DMS 273 treated with DMSO at 0.1 percent for 48 hours (cell line): ENCODE measurements around the gene ZFYVE28.

ENCODE experiments used
- DNase-seq: peaks from one replicate; lab custom pipeline; 2025; lab: John Stamatoyannopoulos, UW

ZFYVE28 gene

GRCh38 chr4:2352171-2352570, 66.3 kb downstream of the ZFYVE28 start:
- no peak for DNase-seq

DNA sequence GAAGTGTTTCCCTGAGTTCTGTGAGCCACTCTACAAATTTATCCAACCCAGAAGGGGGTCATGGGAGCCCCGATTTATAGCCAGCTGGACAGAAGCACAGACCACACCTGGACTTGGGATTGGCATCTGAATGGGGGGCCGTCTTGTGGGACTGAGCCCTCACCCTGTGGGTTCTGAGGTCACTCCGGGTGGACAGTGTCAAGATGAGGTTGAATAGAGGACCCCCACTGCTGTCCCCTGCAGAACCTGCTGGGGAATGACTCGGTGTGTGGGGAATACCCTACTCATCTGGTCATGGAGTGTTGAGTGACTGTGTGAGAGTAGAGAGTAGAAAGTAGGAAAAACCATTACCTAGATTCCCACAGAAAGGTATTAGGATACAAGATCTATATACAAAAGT, 67.5 kb downstream of the ZFYVE28 start:
- DNase-seq: no peak

DNA sequence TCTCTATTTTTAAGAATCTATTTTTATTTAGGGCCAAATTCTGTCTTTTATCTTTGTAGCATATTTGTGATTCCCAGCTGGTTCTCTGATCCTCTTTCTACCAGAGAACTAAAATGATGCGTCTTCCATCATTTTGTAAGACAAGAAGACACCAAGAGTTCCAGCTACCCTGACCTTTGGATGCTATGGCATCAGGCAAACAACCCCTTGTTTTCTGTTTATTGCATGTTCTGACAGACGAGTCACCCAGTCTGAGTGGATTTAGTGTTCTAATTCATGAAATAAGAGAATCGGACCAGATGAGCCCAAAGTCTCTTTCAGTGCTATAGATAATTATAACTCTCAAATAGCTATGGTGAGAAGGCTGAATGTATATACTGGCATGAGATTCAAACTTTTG, 69.7 kb downstream of the ZFYVE28 start:
- DNase-seq: no peak

DNA sequence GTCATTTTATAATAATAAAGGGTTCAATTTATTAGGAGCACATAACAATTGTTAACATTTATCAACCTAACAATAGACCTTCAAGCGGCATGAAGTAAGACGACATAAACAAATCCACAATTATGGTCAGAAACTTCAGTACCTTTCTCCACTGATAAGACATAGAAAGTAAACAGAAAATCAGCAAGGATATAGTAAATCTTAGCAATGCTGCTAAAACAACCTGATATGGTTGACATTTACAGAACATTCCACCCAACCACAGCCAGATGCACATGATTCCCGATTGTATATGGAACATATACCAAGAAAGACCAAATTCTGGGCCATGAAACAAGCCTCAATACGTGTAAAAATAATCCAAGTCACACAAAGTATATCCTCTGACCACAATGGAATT, 71.3 kb downstream of the ZFYVE28 start:
- DNase-seq: no peak

- no peak for DNase-seq
Measured at GRCh38 chr4:2343476-2343875, 75.0 kb downstream of the ZFYVE28 start.

GRCh38 chr4:2341911-2342652, 76.4 kb downstream of the ZFYVE28 start:
- DNase-seq: no peak

GRCh38 chr4:2341261-2341841, 77.1 kb downstream of the ZFYVE28 start:
- no peak for DNase-seq

DNA sequence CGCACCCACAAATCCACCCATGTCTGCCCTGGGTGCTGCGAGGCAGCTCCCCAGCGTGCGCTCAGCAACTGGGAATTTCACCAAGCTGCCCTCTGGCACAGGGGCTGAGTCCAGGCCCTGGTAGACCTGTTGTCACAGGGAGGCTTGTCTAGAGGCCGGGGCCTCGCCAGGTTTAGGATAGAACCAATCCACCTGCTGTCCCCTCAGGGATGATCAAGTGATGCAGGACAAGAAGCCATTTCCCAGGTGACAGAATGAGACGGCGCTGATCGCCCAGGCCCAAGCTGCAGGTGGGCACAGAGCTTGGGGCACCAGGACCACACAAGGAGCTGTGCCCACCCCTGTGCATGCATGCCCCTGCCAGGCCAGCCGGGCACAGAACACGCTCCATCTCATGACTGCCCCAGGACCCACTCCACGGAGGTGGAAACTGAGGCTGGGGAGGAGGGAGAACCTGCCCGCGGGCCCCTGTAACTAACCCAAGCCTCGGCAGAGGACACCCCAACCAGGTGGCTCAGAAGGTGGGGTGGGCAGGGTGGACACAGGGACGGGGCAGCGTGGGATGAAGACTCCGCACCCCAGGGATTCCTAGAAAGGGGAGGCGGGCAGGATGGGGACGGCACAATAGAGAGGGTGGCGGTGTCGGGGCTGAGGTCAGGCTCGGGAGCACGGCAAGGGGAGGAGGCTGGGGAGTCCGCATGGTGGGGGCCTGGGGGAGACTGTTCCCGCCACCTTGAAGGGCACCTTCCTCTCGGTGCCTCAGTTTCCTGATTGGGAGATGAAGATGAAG, 78.0 kb downstream of the ZFYVE28 start:
- no peak for DNase-seq

DNA sequence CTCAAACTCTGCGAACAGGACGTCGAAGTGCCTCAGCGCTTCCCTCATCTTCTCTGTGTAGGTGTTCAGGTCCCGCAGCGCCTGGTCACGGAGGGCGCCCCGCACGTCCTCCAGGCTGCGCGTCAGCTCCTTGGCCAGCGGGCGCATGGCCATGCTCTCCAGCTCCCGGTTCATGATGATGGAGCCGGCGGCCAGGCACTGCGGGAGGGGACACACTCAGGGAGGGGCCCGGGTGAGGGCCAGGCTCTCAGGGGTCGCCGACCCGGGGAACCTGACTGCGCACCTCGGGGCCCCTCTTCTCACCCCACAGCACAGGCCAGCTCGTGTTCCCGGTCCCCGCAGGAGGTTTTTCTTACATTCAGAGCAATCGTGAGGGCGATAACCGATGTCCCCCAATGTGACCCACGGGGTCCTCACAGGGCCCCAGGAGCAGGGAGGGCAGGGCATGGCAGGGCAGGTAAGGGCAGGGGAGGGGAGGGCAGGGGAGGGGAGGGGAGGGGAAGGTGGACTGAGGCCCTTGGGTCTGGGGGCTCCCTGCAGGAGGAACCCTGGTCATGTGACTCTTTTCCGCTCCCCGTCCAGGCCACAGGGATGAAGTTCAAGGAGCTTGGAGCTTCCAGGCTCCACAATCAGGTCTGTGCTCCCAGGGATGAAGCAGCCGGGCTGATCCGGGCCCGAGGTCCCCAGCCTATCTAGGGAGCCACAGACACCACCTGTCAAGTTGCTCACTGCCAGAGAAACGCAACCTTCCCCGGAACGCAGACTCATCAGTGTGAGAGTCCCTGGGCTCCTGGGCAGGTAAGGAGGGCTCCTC, 78.8 kb downstream of the ZFYVE28 start:
- DNase-seq: no peak

DNA sequence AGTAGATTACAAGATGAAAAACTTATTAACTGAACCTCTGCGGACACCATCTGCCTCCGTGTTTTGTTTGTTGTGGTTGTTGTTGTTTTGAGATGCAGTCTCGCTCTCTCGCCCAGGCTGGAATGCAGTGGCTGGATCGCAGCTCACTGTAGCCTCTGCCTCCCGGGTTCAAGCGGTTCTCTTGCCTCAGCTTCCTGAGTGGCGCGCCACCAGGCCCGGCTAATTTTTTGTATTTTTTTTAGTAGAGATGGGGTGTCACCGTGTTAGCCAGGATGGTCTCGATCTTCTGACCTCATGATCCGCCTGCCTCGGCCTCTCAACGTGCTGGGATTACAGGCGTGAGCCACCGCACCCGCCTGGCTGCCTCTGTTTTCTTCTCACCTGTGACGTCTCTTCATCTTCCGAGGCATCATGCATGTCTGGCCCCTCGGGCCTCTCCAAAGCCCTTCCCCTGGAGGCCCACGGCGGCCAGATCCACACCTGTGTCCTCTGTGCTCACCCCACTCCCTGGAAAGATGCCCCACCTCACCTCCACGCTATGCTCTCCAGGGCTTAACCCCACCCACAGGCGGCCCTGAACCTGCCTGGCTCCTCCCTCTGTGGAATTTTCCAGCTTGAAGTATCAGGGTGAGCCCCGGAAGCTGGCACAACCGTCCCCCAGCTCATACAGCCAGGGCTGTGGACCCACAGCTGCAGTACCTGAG, 79.5 kb downstream of the ZFYVE28 start:
- no peak for DNase-seq

- DNase-seq: no peak
Measured at GRCh38 chr4:2337896-2338295, 80.5 kb downstream of the ZFYVE28 start.

GRCh38 chr4:2337131-2337723, 81.2 kb downstream of the ZFYVE28 start:
- no peak for DNase-seq

- DNase-seq: no peak
Measured at GRCh38 chr4:2336659-2337058, 81.8 kb downstream of the ZFYVE28 start.

DNA sequence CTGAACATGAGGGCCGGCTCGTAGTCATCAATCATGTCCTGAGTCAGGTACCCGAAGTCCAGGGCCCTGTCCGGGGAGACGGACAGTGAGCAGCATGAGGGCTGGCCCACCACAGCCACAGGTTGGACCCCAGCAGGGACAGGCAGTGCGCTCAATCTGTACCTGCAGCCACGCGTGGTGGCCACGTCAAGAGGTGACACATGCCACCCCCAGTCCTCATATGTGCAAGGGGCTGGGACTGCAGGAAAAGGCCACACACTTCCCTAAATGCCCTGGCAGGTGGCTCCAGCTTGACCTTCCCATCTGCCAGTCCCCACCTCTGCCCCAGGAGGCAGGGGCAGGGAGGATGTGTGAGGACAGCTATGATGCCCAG, 82.7 kb downstream of the ZFYVE28 start:
- DNase-seq: no peak

GRCh38 chr4:2334826-2335728, 83.4 kb downstream of the ZFYVE28 start:
- DNase-seq: no peak

- no peak for DNase-seq
Measured at GRCh38 chr4:2333916-2334644, 84.4 kb downstream of the ZFYVE28 start.

DNA sequence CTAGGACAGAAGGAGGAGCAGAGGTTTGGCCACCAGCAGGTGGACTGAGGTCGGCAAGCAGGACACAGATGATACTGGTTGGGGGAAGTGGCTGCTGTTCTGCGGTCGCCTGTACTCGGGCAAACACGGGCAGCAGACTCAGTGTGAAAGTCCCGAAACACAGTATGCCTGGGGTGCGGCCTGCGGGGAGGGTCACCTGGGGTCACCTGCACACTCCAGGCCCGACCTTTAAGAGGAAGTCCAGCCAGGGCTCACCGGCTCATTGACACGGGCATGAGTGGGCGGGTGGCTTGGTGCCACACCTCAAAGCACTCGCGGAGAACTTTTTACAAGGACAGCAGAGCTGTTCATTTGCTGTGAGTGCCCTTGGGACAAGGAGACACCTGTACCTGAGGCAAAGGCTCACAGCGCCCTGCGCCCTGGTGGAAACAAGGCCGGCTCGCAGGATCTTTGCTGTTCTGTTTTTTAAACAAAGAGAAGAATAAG, 85.0 kb downstream of the ZFYVE28 start:
- DNase-seq: no peak

DNA sequence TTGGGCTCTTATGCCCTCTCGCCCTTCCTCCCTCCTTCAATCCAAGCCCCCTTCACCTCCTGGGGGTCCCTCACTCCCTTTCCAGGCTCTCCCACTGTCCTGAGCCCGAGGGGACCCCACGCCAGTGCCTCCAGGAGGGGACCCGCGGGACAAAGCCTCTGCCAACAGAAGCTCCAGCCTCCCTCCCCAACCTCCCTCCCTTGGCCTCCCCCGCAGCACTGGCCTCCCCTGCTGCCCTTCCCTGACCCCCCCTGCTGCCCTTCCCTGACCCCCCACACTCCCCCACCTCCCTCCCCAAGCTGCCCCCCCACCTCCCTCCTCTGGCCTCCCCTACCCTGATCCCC, 85.5 kb downstream of the ZFYVE28 start:
- no peak for DNase-seq

DNA sequence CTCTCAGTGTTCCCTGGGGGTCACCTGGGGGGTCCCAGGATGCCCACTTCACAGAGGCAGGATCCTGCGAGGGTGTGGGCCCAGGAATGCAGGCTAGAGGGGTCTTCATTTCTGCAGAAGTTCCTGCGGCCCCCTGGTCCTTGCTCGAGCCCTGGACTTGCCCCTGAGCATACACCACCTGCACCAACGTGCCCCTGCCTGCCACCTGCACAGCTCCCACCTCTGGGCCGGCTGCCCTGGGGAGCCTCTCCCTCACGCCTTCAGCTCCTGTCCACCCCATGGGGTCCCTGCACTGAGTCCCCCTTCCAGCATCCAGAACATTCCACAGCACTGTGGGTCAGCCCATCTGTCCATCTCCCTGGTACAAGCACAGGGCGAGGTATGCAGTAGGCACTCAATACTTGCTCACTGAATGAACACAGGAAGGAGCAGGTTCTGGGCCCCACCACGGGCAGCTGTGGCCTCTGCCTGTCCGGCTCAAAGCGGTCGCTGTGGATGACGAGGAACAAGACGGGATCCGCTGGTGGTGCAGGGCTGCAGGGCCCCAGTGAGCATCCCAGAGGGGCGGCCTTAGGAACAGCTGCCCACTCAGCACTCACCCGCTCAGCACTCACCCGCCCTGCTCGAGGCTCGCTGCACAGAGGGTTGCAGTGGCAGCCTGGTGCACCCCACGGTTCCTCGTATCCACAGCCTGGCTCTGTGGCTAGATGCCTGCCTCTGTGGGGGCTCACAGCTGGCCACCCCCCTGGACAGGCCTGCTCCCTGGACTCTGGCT, 86.1 kb downstream of the ZFYVE28 start:
- no peak for DNase-seq
